Ishikawa (cell line): ENCODE results near the gene SLC6A18.

Experiments
- CEBPB ChIP-seq: IDR thresholded peaks from 2 replicates; pipeline ENCODE4 v1.6.1; 2012
- EGR1 ChIP-seq: IDR thresholded peaks from 2 replicates; pipeline ENCODE4 v1.6.1; 2012
- YY1 ChIP-seq: IDR thresholded peaks from 2 replicates; pipeline ENCODE4 v1.6.1; 2012; ENCODE audit warnings: low read depth

- TF ChIP-seq YY1 (no peak), CEBPB (no peak), EGR1 (no peak)
Observed at GRCh38 chr5:1244255-1244654, 19.1 kb downstream of the SLC6A18 start.
